Esophagus muscularis mucosa (tissue), 4 donors: ENCODE data around the gene SERINC5. TPM values are rescaled to one million over a fixed set of nuclear protein-coding genes. Genes with fewer than 3 reads are reported as not detected.

Experiments used
- DNase-seq: peaks from one replicate; pipeline ENCODE4 v3.0.0-alpha.2; 2017; ENCODE audit errors: extremely low spot score
- H3K27ac ChIP-seq, 4 donors: fragments of 200-600 bp; sonication (generic); replicated peaks in 1 of 4; 1 replicate in 3 of 4; 2 replicates in 1 of 4; pipeline ENCODE4 v1.5.1; 2016 to 2019; ENCODE audit warnings: mild to moderate bottlenecking in 1 of 4
- H3K27me3 ChIP-seq, 4 donors: fragments of 200-600 bp; sonication (generic); one replicate each; pipeline versions ENCODE4 v1.5.1 to v1.6.0; 2016 to 2019
- H3K36me3 ChIP-seq, 4 donors: fragments of 200-600 bp; sonication (generic); one replicate each; pipeline ENCODE4 v1.5.1; 2016 to 2019
- H3K4me1 ChIP-seq, 4 donors: fragments of 200-600 bp; sonication (generic); one replicate each; pipeline ENCODE4 v1.5.1; 2016 to 2019
- H3K4me3 ChIP-seq, 4 donors: fragments of 200-600 bp; sonication (generic); 1 replicate in 2 of 4; 2 replicates in 2 of 4; pipeline ENCODE4 v1.5.1; 2016 to 2019; ENCODE audit warnings: mild to moderate bottlenecking in 4 of 4, moderate library complexity in 1 of 4
- H3K9me3 ChIP-seq, 4 donors: fragments of 200-600 bp; sonication (generic); 1 replicate in 3 of 4; 2 replicates in 1 of 4; pipeline ENCODE4 v1.5.1; 2016 to 2019
- CTCF ChIP-seq, 3 experiments: fragments of 200-600 bp in 2 of 3; fragments of 450-650 bp in 1 of 3; sonication (generic) in 2 of 3; IDR thresholded peaks; one replicate each; pipeline ENCODE4 v1.5.1; 2017 to 2019; ENCODE audit warnings: antibody characterized with exemption in 3 of 3, mild to moderate bottlenecking in 2 of 3, moderate library complexity in 1 of 3
- EP300 ChIP-seq: sonication (generic); formaldehyde crosslinking; IDR thresholded peaks from one replicate; pipeline ENCODE4 v1.6.1; 2017; ENCODE audit warnings: antibody characterized with exemption
- POLR2A ChIP-seq: fragments of 450-650 bp; IDR thresholded peaks from one replicate; pipeline ENCODE4 v1.6.1; 2017; ENCODE audit warnings: antibody characterized with exemption, moderate library complexity, mild to moderate bottlenecking, low read depth
- POLR2AphosphoS5 ChIP-seq, 2 donors: sonication (generic); formaldehyde crosslinking; IDR thresholded peaks; one replicate each; pipeline ENCODE4 v1.6.1; 2017; ENCODE audit warnings: antibody characterized with exemption in 2 of 2
- WGBS: methylation state at CpG from one replicate; pipeline ENCODE4 v1.1.5; 2018; 5-methylcytosine and 5-hydroxymethylcytosine counted together
- intact Hi-C: fragments of 100-400 bp; cut with DNase I; formaldehyde crosslinking; loops from one replicate; pipeline ENCODE4 v1.15.1; 2023
- total RNA-seq, 4 donors: library from RNA; depleted of rRNA; stranded (reverse); fragments of >200 nt; gene quantifications; one replicate each; pipeline versions ENCODE4 v1.1.0 to v1.2.1, GENCODE V29; 2016

The SERINC5 gene
- total RNA-seq, 4 donors from 2014 or later, result 5.8 to 9.1 (median 8.3) TPM

DNA sequence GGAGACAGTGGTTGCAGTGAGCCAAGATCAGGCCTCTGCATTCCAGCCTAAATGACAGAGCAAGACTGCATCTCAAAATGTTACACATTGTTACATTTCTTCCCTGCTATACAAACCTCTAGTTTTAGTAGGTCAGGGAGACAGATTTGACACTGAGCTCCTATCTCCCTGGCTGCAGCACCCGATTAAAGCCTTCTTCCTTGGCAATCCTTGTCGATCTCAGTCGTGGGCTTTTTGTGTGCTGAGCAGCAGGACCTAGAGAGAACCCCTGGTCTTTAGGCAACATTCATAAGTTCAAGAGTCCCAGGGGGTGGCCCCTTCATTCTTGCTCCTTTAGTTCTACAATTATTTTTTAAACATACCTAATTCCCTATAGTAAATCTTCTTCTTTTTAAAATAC lies 13.0 kb downstream of the SERINC5 start:
- TF ChIP-seq POLR2AphosphoS5 (IDR thresholded peaks at IDR 0.05), result no peak
- no peak for TF ChIP-seq EP300
- TF ChIP-seq POLR2A, result no peak
- no peak for TF ChIP-seq CTCF (IDR thresholded peaks at IDR 0.05)
- H3K27ac ChIP-seq, result no peak overlapping the region
- H3K4me1 ChIP-seq, result peaks cover 43 to 54% (median 52%) of the 10 kb centered on the region in 4 donors
- H3K36me3 ChIP-seq, result peaks cover 0 to 4% (median 0%) of the 10 kb centered on the region in 4 donors
- intact Hi-C loops, result no loop called here
- no peak overlapping the region for H3K4me3 ChIP-seq
- H3K9me3 ChIP-seq, result peaks cover 0 to 6% (median 0%) of the 10 kb centered on the region in 4 donors
- WGBS, result 87% methylated on average over 3 of the region's 3 CpGs
- no peak for DNase-seq
- H3K27me3 ChIP-seq, result no peaks in the 10 kb centered on the region

DNA sequence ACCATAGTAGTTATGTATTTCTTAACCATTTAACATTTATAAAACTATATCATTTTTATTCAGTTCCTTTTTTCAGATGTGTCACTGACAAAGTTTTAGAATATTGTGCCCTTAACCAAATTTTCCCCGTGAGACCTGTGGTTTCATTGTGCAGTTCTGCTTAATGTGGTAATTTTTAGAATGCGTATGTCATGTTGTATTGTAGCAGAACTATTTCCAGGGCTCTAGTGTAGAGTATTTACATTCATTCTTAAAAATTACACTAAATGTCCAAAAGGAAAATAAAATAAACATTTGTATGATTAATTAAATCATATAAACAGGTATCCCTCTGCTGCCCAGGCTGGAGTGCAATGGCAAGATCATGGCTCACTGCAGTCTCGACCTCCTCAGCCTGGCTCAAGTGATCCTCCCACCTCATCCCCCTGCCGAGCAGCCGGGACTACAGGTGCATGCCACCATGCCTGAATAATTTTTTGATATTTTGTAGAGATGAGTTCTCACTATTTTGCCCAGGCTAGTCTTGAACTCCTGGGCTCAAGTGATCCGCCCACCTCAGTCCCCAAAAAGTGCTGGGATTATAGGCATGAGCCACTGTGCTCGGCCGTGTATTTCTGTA lies 15.4 kb downstream of the SERINC5 start:
- H3K4me3 ChIP-seq, result no peak overlapping the region
- no peak for DNase-seq
- intact Hi-C loops, result no loop called here
- peaks cover 0 to 4% (median 0%) of the 10 kb centered on the region in 4 donors for H3K36me3 ChIP-seq
- H3K9me3 ChIP-seq, result peaks cover 0 to 6% (median 0%) of the 10 kb centered on the region in 4 donors
- no peak overlapping the region for H3K27ac ChIP-seq
- peaks cover 20 to 30% (median 28%) of the 10 kb centered on the region in 4 donors for H3K4me1 ChIP-seq
- 94% methylated on average over 8 of the region's 8 CpGs for WGBS
- TF ChIP-seq CTCF (IDR thresholded peaks at IDR 0.05) (no peak), EP300 (no peak), POLR2AphosphoS5 (IDR thresholded peaks at IDR 0.05) (no peak), POLR2A (no peak)
- H3K27me3 ChIP-seq, result no peaks in the 10 kb centered on the region

DNA sequence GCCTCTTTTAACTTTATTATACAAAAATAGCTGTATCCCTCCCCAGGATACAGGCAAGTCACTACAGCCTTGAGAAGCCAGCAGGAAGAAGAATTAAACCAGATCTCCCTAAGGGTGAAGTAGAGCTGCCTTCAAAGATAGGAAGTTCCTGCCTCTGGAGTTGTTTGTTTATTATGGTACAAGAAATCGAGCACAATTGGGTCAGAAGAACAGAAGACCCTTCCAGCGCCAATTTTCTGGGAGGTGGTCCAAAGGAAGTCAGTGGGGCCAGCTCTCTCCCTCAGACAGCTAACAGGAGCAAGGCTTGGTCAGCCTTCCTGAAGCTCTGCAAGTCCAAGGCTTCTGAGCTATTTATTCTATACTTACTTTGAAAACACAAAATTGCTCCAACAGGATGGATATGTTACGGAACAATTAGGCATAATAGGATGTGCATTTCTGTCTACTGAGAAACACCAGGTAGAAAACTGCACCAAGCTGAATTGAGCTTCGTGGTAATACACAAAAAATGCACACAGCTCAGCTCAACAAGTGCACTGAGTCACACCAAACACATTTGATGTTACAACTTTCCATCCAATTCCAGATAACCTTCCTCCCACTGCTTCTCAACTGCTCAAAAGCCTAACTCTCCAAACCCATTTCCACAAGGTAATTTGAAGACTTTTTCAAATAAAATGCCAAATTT lies 16.0 kb downstream of the SERINC5 start:
- Histone ChIP-seq H3K36me3 (peaks cover 0 to 4% (median 0%) of the 10 kb centered on the region in 4 donors), H3K27ac (peak overlapping the region in 2 of 4 donors; percentile 11 to 31), H3K27me3 (no peaks in the 10 kb centered on the region), H3K4me1 (peaks cover 20 to 27% (median 24%) of the 10 kb centered on the region in 4 donors), H3K9me3 (peaks cover 0 to 6% (median 0%) of the 10 kb centered on the region in 4 donors), H3K4me3 (no peak overlapping the region)
- intact Hi-C loops, result no loop called here
- no peak for TF ChIP-seq POLR2A
- TF ChIP-seq EP300, result no peak
- no peak for TF ChIP-seq CTCF (IDR thresholded peaks at IDR 0.05)
- TF ChIP-seq POLR2AphosphoS5 (IDR thresholded peaks at IDR 0.05), result no peak
- DNase-seq, result no peak
- WGBS, result 55% methylated on average over 4 of the region's 4 CpGs

DNA sequence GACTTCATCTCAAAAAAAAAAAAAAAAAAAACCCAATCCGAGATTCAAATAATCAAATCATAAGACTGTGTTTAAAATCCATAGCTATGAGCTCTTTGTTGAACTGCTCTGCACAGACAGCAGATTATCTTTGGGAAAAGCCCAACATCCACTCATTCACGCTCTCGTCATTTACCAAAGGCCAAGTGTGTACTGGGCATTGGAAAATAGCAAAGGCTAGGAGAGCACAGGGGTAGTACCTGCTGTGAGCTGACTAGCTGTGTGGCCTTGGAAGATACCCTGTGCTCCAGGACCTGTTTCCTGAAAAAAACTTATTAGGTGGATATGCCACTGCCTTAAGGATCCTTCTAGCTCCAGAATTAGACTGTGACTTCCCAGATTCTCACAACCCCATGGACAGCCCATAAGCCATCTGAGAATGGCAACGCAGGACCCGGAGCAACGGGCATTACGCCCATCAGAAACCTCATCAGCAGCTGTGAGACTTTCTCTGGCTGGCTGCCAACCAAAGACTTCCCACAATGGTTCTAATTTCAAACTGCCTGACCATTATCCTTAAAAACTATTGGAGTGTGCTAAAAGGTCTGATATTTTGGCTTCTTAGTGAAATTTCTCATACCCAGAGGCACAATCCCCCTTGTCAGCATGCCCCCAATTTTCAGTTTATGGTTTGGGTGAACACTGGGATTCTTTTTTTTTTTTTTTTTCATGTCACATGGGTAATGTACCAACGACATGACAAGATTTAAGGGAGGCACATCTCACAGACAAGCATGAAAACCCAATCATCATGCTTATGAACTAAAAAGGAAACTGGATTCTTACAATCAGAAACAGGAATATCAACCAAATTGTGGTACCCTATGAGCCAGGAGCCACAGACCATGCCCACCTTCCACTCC lies 16.8 kb downstream of the SERINC5 start:
- H3K4me1 ChIP-seq, result peaks cover 20 to 27% (median 24%) of the 10 kb centered on the region in 4 donors
- peaks cover 0 to 6% (median 0%) of the 10 kb centered on the region in 4 donors for H3K9me3 ChIP-seq
- 15% methylated on average over 8 of the region's 8 CpGs for WGBS
- peak overlapping the region in 2 of 4 donors; percentile 11 to 31 for H3K27ac ChIP-seq
- H3K27me3 ChIP-seq, result no peaks in the 10 kb centered on the region
- intact Hi-C loops, result no loop called here
- H3K36me3 ChIP-seq, result peaks cover 0 to 4% (median 0%) of the 10 kb centered on the region in 4 donors
- H3K4me3 ChIP-seq, result no peak overlapping the region
- peak; percentile 93 for DNase-seq
- no peak for TF ChIP-seq POLR2AphosphoS5 (IDR thresholded peaks at IDR 0.05)
- TF ChIP-seq EP300, result no peak
- TF ChIP-seq POLR2A, result no peak
- no peak for TF ChIP-seq CTCF (IDR thresholded peaks at IDR 0.05)
